ENCODE measurements around the gene TAF4. TPM values are rescaled to one million over a fixed set of nuclear protein-coding genes. Genes with fewer than 3 reads are reported as not detected.

The TAF4 gene
- total and polyA plus RNA-seq, 2 of the 13 experiments (the other 11 are each of a cell fraction or from before 2014, with no cell fraction given), result 5.9 to 12.0 TPM

GRCh38 chr20:61951695-61952533 lies 113.8 kb downstream of the TAF4 start (continued):
- peak; percentile 94; the same call in 1 of the 2 replicates for TF ChIP-seq NPAS2 (CRISPR knock-in tag; IDR thresholded peaks at IDR 0.05; ENCODE audit: borderline replicate concordance)
- peak; percentile 97 for TF ChIP-seq LBX2 (CRISPR knock-in tag; IDR thresholded peaks at IDR 0.05; ENCODE audit: borderline replicate concordance)
- peak; percentile 98; the same call in 1 of the 2 replicates for TF ChIP-seq ISX (CRISPR knock-in tag; conservative IDR thresholded peaks at IDR 0.05)
- no peak for TF ChIP-seq NR2F2 (IDR thresholded peaks at IDR 0.05; ENCODE audit: borderline replicate concordance, low read depth)
- TF ChIP-seq ZNF746 (CRISPR knock-in tag; IDR thresholded peaks at IDR 0.05), result no peak; the same call in 1 of the 2 replicates
- no peak for TF ChIP-seq TBL1XR1 (IDR thresholded peaks at IDR 0.05; ENCODE audit: borderline replicate concordance, low read length, partially characterized antibody)
- peak; percentile 89; the same call in 1 of the 2 replicates for TF ChIP-seq FOXK1 (CRISPR knock-in tag; IDR thresholded peaks at IDR 0.05; ENCODE audit: borderline replicate concordance, low read depth)
- TF ChIP-seq, protein P1, sequence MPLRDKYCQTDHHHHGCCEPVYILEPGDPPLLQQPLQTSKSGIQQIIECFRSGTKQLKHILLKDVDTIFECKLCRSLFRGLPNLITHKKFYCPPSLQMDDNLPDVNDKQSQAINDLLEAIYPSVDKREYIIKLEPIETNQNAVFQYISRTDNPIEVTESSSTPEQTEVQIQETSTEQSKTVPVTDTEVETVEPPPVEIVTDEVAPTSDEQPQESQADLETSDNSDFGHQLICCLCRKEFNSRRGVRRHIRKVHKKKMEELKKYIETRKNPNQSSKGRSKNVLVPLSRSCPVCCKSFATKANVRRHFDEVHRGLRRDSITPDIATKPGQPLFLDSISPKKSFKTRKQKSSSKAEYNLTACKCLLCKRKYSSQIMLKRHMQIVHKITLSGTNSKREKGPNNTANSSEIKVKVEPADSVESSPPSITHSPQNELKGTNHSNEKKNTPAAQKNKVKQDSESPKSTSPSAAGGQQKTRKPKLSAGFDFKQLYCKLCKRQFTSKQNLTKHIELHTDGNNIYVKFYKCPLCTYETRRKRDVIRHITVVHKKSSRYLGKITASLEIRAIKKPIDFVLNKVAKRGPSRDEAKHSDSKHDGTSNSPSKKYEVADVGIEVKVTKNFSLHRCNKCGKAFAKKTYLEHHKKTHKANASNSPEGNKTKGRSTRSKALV (CRISPR knock-in tag; IDR thresholded peaks at IDR 0.05), result peak; percentile 91; the same call in 1 of the 2 replicates
- TF ChIP-seq THAP7 (CRISPR knock-in tag; IDR thresholded peaks at IDR 0.05), result peak; percentile 86; the same call in 1 of the 2 replicates
- TF ChIP-seq, protein P2, sequence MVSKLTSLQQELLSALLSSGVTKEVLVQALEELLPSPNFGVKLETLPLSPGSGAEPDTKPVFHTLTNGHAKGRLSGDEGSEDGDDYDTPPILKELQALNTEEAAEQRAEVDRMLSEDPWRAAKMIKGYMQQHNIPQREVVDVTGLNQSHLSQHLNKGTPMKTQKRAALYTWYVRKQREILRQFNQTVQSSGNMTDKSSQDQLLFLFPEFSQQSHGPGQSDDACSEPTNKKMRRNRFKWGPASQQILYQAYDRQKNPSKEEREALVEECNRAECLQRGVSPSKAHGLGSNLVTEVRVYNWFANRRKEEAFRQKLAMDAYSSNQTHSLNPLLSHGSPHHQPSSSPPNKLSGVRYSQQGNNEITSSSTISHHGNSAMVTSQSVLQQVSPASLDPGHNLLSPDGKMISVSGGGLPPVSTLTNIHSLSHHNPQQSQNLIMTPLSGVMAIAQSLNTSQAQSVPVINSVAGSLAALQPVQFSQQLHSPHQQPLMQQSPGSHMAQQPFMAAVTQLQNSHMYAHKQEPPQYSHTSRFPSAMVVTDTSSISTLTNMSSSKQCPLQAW (CRISPR knock-in tag; IDR thresholded peaks at IDR 0.05), result peak; percentile 93
- TF ChIP-seq ZFP90 (CRISPR knock-in tag; IDR thresholded peaks at IDR 0.05; ENCODE audit: borderline replicate concordance), result peak; percentile 98
- no peak for TF ChIP-seq RERE (CRISPR knock-in tag; IDR thresholded peaks at IDR 0.05; ENCODE audit: low read depth)
- TF ChIP-seq REL (CRISPR knock-in tag; conservative IDR thresholded peaks at IDR 0.05), result peak; percentile 91; the same call in 1 of the 2 replicates
- TF ChIP-seq ZNF577 (CRISPR knock-in tag; IDR thresholded peaks at IDR 0.05; ENCODE audit: borderline replicate concordance, low read depth), result peak; percentile 77; the same call in 1 of the 2 replicates

Data from HepG2 (cell line).